HEK293T (cell line): ENCODE results near the gene RUFY1.

Experiments used
- CTCF ChIA-PET: fragments of 350-600 bp; formaldehyde crosslinking; extraction: SDS; loops from one replicate; lab custom pipeline; 2021; ENCODE audit warnings: antibody characterized with exemption, inconsistent platforms; lab: Yijun Ruan, JAX
- POLR2A ChIA-PET: fragments of 350-600 bp; formaldehyde crosslinking; extraction: SDS; loops from one replicate; lab custom pipeline; 2020; ENCODE audit warnings: antibody characterized with exemption, inconsistent platforms; lab: Yijun Ruan, JAX
- DNase-seq: peaks from one replicate; pipeline ENCODE4 v3.0.0; 2012; ENCODE audit warnings: mixed read lengths; ENCODE audit errors: extremely low spot score
- ARNT ChIP-seq: fragments of 450-650 bp; IDR thresholded peaks from 2 replicates; pipeline ENCODE4 v1.6.1; 2017; ENCODE audit warnings: mild to moderate bottlenecking
- BHLHE40 ChIP-seq: fragments of 450-650 bp; IDR thresholded peaks from 2 replicates; pipeline ENCODE4 v1.6.1; 2016; ENCODE audit warnings: mild to moderate bottlenecking, moderate library complexity, borderline replicate concordance
- CTBP1 ChIP-seq: fragments of 450-650 bp; IDR thresholded peaks from 2 replicates; pipeline ENCODE4 v1.6.1; 2016; ENCODE audit warnings: borderline replicate concordance
- ELF4 ChIP-seq: fragments of 450-650 bp; IDR thresholded peaks from 2 replicates; pipeline ENCODE4 v1.6.1; 2017; ENCODE audit warnings: antibody characterized with exemption
- FOXA1 ChIP-seq: fragments of 450-650 bp; IDR thresholded peaks from 2 replicates; pipeline ENCODE4 v1.6.1; 2016; ENCODE audit warnings: mild to moderate bottlenecking
- FOXK2 ChIP-seq: fragments of 450-650 bp; IDR thresholded peaks from 2 replicates; pipeline ENCODE4 v1.6.1; 2016; ENCODE audit warnings: mild to moderate bottlenecking
- FOXM1 ChIP-seq: fragments of 450-650 bp; IDR thresholded peaks from 2 replicates; pipeline ENCODE4 v1.6.1; 2017; ENCODE audit warnings: mild to moderate bottlenecking, borderline replicate concordance
- HDGF ChIP-seq: fragments of 450-650 bp; IDR thresholded peaks from 2 replicates; pipeline ENCODE4 v1.6.1; 2017; ENCODE audit warnings: antibody characterized with exemption, borderline replicate concordance
- L3MBTL2 ChIP-seq: fragments of 450-650 bp; conservative IDR thresholded peaks from 2 replicates; pipeline ENCODE4 v1.6.1; 2016; ENCODE audit warnings: mild to moderate bottlenecking
- LEF1 ChIP-seq: fragments of 450-650 bp; IDR thresholded peaks from 2 replicates; pipeline ENCODE4 v1.6.1; 2017; ENCODE audit warnings: mild to moderate bottlenecking, borderline replicate concordance
- NFRKB ChIP-seq: fragments of 450-650 bp; IDR thresholded peaks from 2 replicates; pipeline ENCODE4 v1.6.1; 2016; ENCODE audit warnings: mild to moderate bottlenecking, moderate library complexity
- PKNOX1 ChIP-seq: fragments of 450-650 bp; IDR thresholded peaks from 2 replicates; pipeline ENCODE4 v1.6.1; 2016
- SP1 ChIP-seq: fragments of 450-650 bp; IDR thresholded peaks from 2 replicates; pipeline ENCODE4 v1.6.1; 2017
- SUZ12 ChIP-seq: fragments of 450-650 bp; IDR thresholded peaks from 2 replicates; pipeline ENCODE4 v1.6.1; 2016; ENCODE audit warnings: mild to moderate bottlenecking
- TARDBP ChIP-seq: fragments of 450-650 bp; IDR thresholded peaks from 2 replicates; pipeline ENCODE4 v1.6.1; 2016
- ZNF384 ChIP-seq: fragments of 450-650 bp; IDR thresholded peaks from 2 replicates; pipeline ENCODE4 v1.6.1; 2016

Gene RUFY1

GRCh38 chr5:179599566-179599965, 49.2 kb downstream of the RUFY1 start:
- ChIA-PET POLR2A (interaction anchor here (1.3 kb wide), 1 partner anchor 24 kb away, joined by 4 read pairs; the partner anchor contains the start of gene HNRNPH1), CTCF (no interaction called here)
- DNase-seq: no peak
- TF ChIP-seq BHLHE40 (no peak), ELF4 (no peak), LEF1 (no peak), L3MBTL2 (no peak)

- no peak for DNase-seq
- CTCF ChIA-PET: no interaction called here
- POLR2A ChIA-PET: interaction anchor here (1.3 kb wide), 1 partner anchor 24 kb away, joined by 4 read pairs; the partner anchor contains the start of gene HNRNPH1
- no peak for TF ChIP-seq BHLHE40
Measured at GRCh38 chr5:179599973-179600372, 49.6 kb downstream of the RUFY1 start.

GRCh38 chr5:179601871-179602625, 51.7 kb downstream of the RUFY1 start:
- TF ChIP-seq SUZ12 (no peak), SP1 (no peak), TARDBP (no peak), FOXK2 (no peak), LEF1 (no peak), HDGF (no peak), ZNF384 (no peak), NFRKB (no peak)
- no peak for DNase-seq
- CTCF ChIA-PET: no interaction called here
- POLR2A ChIA-PET: interaction anchor here (2.1 to 3.8 kb wide), 2 partner anchors 9 to 21 kb away, joined by 8 to 18 read pairs; partner anchors contain the start of gene HNRNPH1

GRCh38 chr5:179603308-179603707, 53.0 kb downstream of the RUFY1 start:
- no peak for DNase-seq
- ChIA-PET POLR2A (interaction anchor here (0.7 to 3.8 kb wide), 3 partner anchors 10 to 20 kb away, joined by 4 to 18 read pairs (median 5); partner anchors contain the start of gene HNRNPH1), CTCF (no interaction called here)
- TF ChIP-seq SUZ12 (no peak), CTBP1 (no peak), FOXA1 (no peak), SP1 (no peak), L3MBTL2 (no peak), LEF1 (no peak), PKNOX1 (no peak), ZNF384 (no peak), BHLHE40 (no peak)

- ChIA-PET POLR2A (interaction anchor here (4.6 kb wide), 1 partner anchor 18 kb away, joined by 39 read pairs; the partner anchor contains the start of gene HNRNPH1), CTCF (no interaction called here)
- TF ChIP-seq ZNF384 (peak; percentile 23; the same call in 1 of the 2 replicates), PKNOX1 (no peak), CTBP1 (no peak), L3MBTL2 (no peak)
- DNase-seq: no peak
Measured at GRCh38 chr5:179605026-179605833, 54.9 kb downstream of the RUFY1 start.

- ChIA-PET CTCF (no interaction called here), POLR2A (interaction anchor here (1.4 to 4.6 kb wide), 2 partner anchors 17 to 62 kb away, joined by 4 to 39 read pairs; partner anchors contain the start of gene HNRNPH1)
- no peak for DNase-seq
- TF ChIP-seq SUZ12 (no peak), ELF4 (no peak)
Measured at GRCh38 chr5:179606071-179606909, 55.9 kb downstream of the RUFY1 start.

- POLR2A ChIA-PET: interaction anchor here (1.4 to 4.6 kb wide), 3 partner anchors 11 to 61 kb away, joined by 4 to 39 read pairs (median 7); partner anchors contain the start of gene HNRNPH1
- CTCF ChIA-PET: no interaction called here
- TF ChIP-seq NFRKB (no peak), SUZ12 (no peak), L3MBTL2 (no peak), ELF4 (no peak), CTBP1 (no peak), FOXK2 (no peak), HDGF (no peak), LEF1 (no peak), FOXA1 (no peak), ZNF384 (no peak), BHLHE40 (no peak), ARNT (no peak), PKNOX1 (no peak), FOXM1 (no peak), TARDBP (no peak)
- no peak for DNase-seq
Measured at GRCh38 chr5:179606910-179607159, 56.5 kb downstream of the RUFY1 start.
